NCI-H1105 (cell line): ENCODE data around the gene ZNF260.

Experiments
- DNase-seq: peaks from one replicate; lab custom pipeline; 2025; lab: John Stamatoyannopoulos, UW

Gene ZNF260

DNA sequence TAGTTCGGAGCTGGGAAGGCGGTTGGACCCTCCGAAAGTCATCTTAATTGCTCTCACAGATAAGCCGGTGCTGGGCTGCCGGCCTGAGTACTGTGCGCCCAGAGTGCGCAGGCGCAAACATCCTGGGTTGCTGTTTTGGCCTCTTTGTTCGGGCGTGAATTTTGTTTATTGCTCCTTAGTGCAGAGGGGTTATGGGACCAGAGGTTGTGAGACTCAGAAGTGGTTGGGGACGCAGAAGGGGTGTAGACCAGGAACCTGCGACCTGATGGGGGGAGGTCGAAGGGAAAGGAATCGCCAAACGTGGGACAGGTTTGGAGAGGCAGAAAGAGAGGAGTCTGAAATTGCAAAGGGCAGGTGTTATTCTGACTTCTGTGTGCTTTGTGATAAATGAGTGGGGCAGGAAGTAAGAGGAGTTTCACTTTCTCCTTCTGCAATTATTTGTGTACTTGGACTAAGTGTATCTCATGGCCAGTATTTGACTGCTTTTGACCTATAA lies 38.1 kb downstream of the ZNF260 start:
- DNase-seq: peak; percentile 93

DNA sequence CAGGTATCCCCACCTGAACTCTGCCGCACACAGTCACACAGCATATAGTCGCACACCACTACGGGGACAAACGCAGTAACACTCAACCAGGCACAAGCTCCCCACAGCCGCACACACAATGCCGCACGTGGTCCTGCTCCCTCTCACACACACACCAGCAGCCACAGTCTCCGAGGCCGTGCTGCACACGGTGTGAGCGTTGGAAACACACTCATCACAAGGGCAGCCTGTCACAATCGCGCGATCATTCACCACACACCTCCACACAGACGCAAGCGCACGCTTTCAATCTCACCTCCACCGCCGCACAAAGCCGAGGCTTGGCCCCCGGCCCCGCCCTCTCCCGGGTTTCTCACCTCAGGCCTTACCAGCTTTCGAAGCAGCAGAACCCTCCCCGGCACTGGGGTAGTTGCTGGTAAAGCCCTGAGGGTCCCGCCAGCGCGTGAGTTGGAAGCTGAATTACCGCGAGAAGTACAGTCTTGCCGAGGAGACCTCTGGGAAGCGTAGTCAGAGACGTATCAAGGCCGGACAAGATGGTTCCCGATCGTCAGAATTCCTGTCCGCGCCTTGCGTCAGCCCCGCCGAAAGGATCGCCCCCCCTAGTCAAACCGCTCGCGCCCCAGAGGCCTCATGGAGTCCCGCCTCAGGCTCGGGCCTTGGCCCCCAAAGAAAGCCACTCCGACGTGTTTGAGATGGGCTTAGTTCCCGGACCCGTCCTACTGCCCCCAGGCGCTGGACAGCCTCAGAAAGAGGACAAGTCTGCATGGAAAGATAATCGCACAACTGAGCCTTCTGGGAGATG lies 38.8 kb downstream of the ZNF260 start, which contains the start of gene ZNF566:
ZNF566 (minus strand) TSS at position 444 of the 802 bp plus-strand sequence. CDS start 13,004 bp downstream, outside the sequence.
- DNase-seq: peak; percentile 96

DNA sequence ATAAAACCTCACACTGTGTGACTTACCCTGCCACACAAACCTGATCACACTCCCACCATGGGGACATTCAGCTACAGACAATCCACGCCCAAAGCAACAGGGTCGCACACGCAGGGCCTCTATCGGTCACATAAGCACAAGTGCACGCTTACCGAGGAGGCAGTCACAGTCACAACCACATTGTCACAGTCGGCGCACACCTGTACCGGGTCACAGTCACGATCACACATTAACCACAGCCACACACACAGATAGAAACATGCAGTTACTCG lies 39.3 kb downstream of the ZNF260 start:
- no peak for DNase-seq

DNA sequence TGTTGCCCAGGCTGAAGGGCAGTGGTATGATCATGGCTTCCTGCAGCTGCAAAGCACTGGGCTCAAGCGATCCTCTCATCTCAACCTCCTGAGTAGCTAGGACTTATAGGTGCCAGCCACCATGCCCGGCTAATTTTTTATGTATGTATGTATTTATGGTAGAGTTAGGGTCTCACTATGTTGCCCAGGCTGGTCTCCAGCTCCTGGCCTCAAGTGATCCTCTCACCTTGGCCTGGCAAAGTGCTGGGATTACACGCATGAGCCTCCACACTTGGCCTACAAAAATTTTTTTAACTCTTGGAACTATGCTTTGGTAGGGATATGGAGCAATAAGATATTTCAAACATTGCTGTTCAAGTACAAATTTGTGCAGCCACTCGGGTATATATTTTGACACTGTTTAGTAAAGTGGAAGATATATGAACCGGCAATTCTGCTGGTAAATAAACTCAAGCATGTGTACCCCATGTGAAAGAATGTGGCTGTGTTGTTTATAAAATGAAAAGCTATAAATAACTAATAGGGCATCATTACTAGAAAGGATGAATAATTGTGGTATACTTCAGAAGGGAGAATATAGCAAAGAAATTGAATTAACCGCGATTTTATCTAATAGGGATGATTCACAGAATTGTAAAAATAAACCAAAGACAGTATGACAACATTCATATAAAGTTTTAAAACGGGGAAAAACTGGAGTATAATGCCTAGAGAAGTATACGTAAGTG lies 39.8 kb downstream of the ZNF260 start:
- DNase-seq: no peak

DNA sequence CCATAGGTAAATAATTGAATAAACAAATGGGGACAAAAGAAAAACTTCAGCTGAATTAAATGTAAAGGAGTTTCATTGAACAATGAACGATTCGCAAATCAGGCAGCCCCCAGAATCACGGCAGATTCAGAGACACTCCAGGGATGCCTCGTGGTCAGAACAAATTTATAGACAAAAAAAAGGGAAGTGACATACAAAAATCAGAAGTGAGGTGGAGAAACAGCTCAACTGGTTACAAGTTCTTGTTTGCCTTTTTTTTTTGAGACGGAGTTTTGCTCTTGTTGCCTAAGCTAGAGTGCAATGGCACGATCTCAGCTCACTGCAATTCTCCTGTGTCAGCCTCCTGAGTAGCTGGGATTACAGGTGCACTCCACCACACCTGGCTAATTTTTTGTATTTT lies 44.4 kb downstream of the ZNF260 start:
- DNase-seq: no peak

DNA sequence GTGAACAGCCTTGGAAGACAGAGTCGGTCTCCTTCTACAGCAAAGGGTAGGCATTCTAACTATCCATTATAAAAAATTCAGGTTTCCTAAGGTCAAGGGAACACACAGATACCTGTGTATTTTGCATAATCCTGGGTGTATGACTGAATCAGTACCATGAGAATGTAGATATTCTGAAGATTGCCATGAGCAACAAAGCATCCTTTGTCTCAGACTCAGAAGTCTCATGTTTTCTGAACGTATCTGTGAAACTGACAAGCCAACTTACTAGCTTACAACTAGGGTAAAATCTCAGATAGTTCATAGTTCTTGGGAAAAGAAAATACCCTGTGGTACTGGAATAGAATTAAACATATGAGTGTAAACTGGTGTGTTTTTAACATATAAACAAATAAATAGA lies 45.2 kb downstream of the ZNF260 start:
- no peak for DNase-seq
